ENCODE results near the gene WDR31.
"Not testable (repeated sequence)": the region's sequence is repeated elsewhere in the genome, so short reads cannot be mapped to it uniquely, and the experiment has no call there.

Gene WDR31

GRCh38 chr9:113340011-113340699 lies at the start of gene WDR31:
Gene WDR31 (minus strand): TSS chr9:113340275. CDS start chr9:113332022, 8,253 bp downstream.
- peak; percentile 76 to 85 (median 79) for DNase-seq (ENCODE audit: low read depth in 2 of 3, low spot score in 1 of 3)

GRCh38 chr9:113389451-113389850 lies 49.4 kb upstream of the WDR31 start:
- DNase-seq (ENCODE audit: low read depth in 2 of 3, low spot score in 1 of 3) = no peak

- no peak for DNase-seq (ENCODE audit: low read depth in 2 of 3, low spot score in 1 of 3)
These were observed 48.8 kb upstream of the WDR31 start for GRCh38 chr9:113388833-113389232.

DNA sequence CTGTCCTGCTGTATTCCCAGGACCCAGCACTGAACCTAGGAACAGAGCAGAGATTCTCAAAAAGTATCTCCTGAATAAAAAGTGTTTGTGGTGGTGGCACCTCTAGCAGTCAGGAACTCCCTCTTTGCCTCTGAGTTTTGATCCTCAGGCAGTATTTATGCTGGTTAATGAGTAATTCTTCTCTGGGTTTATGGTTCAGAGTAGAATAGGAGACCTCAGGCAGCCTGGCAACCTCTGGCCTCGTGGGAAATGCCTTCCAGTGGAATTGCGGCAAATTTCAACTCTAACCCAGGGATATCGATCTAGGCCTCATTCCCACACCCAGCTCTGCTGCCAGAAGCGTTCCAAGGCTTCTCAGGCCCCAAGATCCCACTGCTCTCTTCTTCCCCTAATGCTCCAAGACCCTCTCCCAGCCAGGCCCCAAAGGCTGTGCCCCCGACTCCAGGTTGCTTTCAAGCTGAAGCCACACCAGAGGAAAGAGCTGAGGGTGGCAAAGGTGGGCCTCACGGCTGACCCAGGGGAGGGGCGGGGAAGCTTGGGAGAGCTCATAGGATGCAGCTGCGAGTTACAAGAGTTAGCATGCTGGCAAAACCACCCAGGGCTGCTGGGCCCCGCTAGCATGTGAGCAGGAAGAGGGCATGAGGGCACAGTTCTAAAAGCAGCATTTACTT lies 47.6 kb upstream of the WDR31 start:
- DNase-seq (ENCODE audit: low read depth in 2 of 3, low spot score in 1 of 3) = no peak

- no peak for DNase-seq (ENCODE audit: low read depth in 2 of 3, low spot score in 1 of 3)
These were observed 46.7 kb upstream of the WDR31 start for GRCh38 chr9:113386571-113387393.

DNA sequence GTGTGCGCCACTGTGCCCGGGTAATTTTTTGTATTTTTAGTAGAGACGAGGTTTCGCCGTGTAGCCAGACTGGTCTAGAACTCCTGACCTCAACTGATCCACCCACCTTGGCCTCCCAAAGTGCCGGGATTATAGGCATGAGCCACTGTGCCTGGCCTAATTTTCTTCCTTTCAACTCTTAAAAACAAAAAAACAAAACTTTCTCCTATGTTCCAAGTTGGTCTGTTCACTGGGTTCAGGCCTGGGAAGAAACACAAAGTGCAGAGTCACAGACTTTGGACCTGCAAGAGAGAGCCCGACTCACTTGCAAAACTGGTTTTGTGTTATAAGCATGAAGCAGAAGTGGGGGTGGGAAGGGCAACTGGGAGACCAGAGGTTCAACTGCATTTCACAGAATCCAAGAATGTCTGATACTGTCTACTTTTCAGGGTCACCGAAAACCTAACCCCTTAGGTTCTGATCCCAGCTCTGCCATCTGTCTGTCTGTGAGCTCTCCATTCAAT lies 41.9 kb upstream of the WDR31 start:
- no peak for DNase-seq (ENCODE audit: low read depth in 2 of 3, low spot score in 1 of 3)

DNA sequence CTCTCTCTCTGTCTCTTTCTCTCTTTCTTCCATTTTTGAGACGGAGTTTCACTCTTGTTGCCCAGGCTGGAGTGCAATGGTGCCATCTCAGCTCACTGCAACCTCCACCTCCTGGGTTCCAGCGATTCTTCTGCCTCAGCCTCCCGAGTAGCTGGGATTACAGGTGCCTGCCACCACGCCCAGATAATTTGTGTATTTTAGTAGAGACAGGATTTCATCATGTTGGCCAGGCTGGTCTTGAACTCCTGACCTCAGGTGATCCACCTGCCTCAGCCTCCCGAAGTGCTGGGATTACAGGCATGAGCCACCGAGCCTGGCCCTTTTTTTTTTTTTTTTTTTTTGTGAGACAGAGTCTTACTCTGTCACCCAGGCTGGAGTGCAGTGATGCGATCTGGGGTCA lies 41.4 kb upstream of the WDR31 start:
- DNase-seq (ENCODE audit: low read depth in 2 of 3, low spot score in 1 of 3) = not testable (repeated sequence)

DNA sequence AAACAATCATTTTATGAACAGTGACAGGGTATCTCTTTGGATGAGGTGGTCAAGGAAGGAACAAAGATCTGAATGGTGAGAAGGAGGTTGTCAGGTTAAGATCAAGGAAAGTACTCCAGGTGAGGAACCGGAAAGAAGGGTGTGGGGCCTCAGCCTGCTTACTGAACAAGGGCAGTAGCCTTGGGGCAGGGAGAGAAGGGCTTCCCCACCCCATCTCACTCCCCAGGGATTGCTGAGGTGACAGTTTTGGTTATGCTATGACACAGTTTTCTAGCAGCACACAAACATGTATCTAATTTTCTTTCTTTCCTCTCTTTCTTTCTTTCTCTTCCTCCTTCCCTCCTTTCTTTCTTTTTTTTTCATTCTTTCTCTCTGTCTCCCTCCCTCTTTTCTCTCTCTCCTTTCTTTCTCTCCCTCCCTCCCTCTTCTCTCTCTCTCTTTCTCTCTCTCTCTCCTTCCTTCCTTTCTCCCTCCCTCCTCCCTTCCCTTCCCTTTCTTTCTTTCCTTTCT lies 40.8 kb upstream of the WDR31 start:
- no peak for DNase-seq (ENCODE audit: low read depth in 2 of 3, low spot score in 1 of 3)

DNA sequence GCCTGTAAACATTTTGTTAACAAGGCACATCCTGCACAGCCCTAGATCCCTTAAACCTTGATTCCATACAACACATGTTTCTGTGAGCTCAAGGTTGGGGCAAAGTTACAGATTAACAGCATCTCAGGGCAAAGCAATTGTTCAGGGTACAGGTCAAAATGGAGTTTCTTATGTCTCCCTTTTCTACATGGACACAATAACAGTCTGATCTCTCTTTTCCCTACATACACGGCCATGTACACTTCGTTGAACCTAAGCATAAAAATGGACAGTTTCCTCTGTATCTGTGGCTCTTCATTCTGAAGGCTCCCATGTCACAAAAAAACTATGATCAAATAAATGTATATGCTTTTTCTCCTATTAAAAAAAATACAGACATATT lies 39.7 kb upstream of the WDR31 start:
- DNase-seq (ENCODE audit: low read depth in 2 of 3, low spot score in 1 of 3) = not testable (repeated sequence)

GRCh38 chr9:113379094-113379828 lies 39.2 kb upstream of the WDR31 start:
- DNase-seq (ENCODE audit: low read depth in 2 of 3, low spot score in 1 of 3) = not testable (repeated sequence)

GRCh38 chr9:113376634-113377567 lies 36.8 kb upstream of the WDR31 start, which contains the start of gene HDHD3:
Gene HDHD3 (minus strand): TSS chr9:113376986. CDS start chr9:113374354, 2,632 bp downstream.
- peak; percentile 62 to 69 (median 65) for DNase-seq (ENCODE audit: low read depth in 2 of 3, low spot score in 1 of 3)

- no peak for DNase-seq (ENCODE audit: low read depth in 2 of 3, low spot score in 1 of 3)
These were observed 35.3 kb upstream of the WDR31 start for GRCh38 chr9:113375057-113376023.

- no peak for DNase-seq (ENCODE audit: low read depth in 2 of 3, low spot score in 1 of 3)
These were observed 33.8 kb upstream of the WDR31 start for GRCh38 chr9:113373676-113374392.

- no peak for DNase-seq (ENCODE audit: low read depth in 2 of 3, low spot score in 1 of 3)
These were observed 33.2 kb upstream of the WDR31 start for GRCh38 chr9:113373256-113373655.

DNA sequence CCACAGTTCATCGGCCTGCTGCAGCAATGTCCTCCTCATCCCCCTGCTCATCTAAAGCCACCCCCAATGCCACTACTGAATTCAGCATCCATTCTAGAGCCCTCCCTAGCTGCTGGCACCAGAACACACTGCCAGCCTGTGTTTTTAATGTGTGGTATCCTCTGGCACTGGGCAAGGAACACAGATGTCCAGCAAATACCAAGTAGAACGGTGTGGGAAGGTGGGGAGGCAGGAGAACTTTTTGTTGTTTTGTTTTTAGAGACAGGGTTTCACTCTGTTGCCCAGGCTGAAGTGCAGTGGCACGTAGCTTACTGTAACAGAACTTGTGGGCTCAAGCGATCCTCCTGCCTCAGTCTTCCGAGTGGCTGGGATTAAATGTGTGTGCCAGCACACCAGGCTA lies 32.0 kb upstream of the WDR31 start:
- no peak for DNase-seq (ENCODE audit: low read depth in 2 of 3, low spot score in 1 of 3)

GRCh38 chr9:113370806-113371325 lies 30.8 kb upstream of the WDR31 start:
- DNase-seq (ENCODE audit: low read depth in 2 of 3, low spot score in 1 of 3) = no peak

DNA sequence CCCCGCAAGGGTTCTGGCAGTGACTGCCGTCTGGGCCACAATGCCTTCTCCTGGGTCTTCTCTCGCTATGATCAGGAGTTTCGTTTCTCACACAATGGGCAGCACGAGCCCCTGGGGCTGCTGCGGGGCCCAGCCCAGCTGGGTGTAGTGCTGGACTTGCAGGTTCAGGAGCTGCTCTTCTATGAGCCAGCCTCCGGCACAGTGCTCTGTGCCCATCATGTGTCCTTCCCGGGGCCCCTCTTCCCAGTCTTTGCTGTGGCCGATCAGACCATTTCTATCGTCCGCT lies 29.7 kb upstream of the WDR31 start:
- DNase-seq (ENCODE audit: low read depth in 2 of 3, low spot score in 1 of 3) = no peak

Measured in stimulated activated CD4-positive, alpha-beta T cell treated with anti-CD3 and anti-CD28 coated beads, Interleukin-12 subunit alpha, Interleukin-12 subunit beta, amount 100 ng/mL, for 48 hours (primary cell).